Activated T-cell treated with anti-CD3 and anti-CD28 coated beads for 24 hours (primary cell): Measurements from ENCODE around the gene PBOV1.

Source experiments
- DNase-seq: peaks from one replicate; pipeline ENCODE4 v3.0.0-alpha.2; 2020; ENCODE audit warnings: low read depth

PBOV1 gene

GRCh38 chr6:138218449-138218848, at the start of gene PBOV1:
PBOV1 (minus strand) TSS chr6:138218491; CDS start chr6:138218395, 96 bp downstream.
- DNase-seq = no peak

- DNase-seq = no peak
Observed at GRCh38 chr6:138266095-138266494, 47.8 kb upstream of the PBOV1 start.

GRCh38 chr6:138264372-138264880, 46.1 kb upstream of the PBOV1 start:
- DNase-seq = no peak

GRCh38 chr6:138263963-138264362, 45.7 kb upstream of the PBOV1 start:
- DNase-seq = no peak

- DNase-seq = no peak
Observed at GRCh38 chr6:138261116-138261780, 43.0 kb upstream of the PBOV1 start.

GRCh38 chr6:138258991-138259390, 40.7 kb upstream of the PBOV1 start:
- DNase-seq = no peak

GRCh38 chr6:138258197-138258596, 39.9 kb upstream of the PBOV1 start:
- no peak for DNase-seq

GRCh38 chr6:138257638-138258040, 39.3 kb upstream of the PBOV1 start:
- no peak for DNase-seq

- DNase-seq = no peak
Observed at GRCh38 chr6:138255443-138255842, 37.2 kb upstream of the PBOV1 start.

GRCh38 chr6:138253731-138254130, 35.4 kb upstream of the PBOV1 start:
- DNase-seq = no peak

GRCh38 chr6:138250513-138251247, 32.4 kb upstream of the PBOV1 start:
- DNase-seq = no peak

- no peak for DNase-seq
Observed at GRCh38 chr6:138250053-138250452, 31.8 kb upstream of the PBOV1 start.

GRCh38 chr6:138248878-138249277, 30.6 kb upstream of the PBOV1 start:
- DNase-seq = no peak

GRCh38 chr6:138248011-138248410, 29.7 kb upstream of the PBOV1 start:
- no peak for DNase-seq

GRCh38 chr6:138246650-138247440, 28.6 kb upstream of the PBOV1 start:
- no peak for DNase-seq

- no peak for DNase-seq
Observed at GRCh38 chr6:138245751-138246150, 27.5 kb upstream of the PBOV1 start.

- no peak for DNase-seq
Observed at GRCh38 chr6:138242987-138243592, 24.8 kb upstream of the PBOV1 start.

GRCh38 chr6:138241934-138242333, 23.6 kb upstream of the PBOV1 start:
- no peak for DNase-seq

GRCh38 chr6:138241381-138241780, 23.1 kb upstream of the PBOV1 start:
- DNase-seq = no peak

- DNase-seq = no peak
Observed at GRCh38 chr6:138240476-138241245, 22.4 kb upstream of the PBOV1 start.

- DNase-seq = no peak
Observed at GRCh38 chr6:138239774-138240173, 21.5 kb upstream of the PBOV1 start.
